ENCODE data around the gene TANC1.

DNA sequence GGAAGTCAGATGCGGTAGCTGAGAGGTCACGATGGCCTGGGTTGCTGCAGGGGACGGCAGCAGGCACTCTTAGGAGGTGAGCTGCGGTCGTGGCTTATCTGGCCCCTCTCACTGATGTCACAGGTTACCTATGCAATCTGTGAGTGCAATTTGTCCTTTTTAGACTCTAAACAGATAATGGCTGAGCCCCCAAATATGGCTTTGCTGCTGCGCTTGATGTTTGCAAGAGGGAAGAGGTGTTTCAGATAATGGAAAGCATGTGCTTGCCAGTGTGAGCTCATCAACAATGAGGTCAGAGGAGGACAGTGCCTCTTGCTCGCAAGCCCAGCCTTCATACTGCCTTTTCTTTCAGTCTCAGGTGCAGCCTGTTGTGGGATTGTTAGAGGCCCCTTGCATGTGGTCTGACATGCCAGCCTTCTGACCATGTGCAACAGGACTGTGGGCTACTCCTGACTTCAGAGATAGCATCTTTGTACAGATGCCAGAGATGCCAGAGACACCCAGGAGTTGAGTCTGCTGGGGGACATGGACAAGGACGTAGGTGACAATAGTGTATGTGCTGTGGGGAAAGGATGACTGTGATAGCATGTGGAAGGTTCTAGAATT is 151.3 kb downstream of the TANC1 start:
- TF ChIP-seq CTCF (IDR thresholded peaks at IDR 0.05; ENCODE audit: borderline replicate concordance, extremely low read depth, low read length, poor library complexity, severe bottlenecking) (no peak), EZH2 (IDR thresholded peaks at IDR 0.05; ENCODE audit: borderline replicate concordance, low read depth, low read length, severe bottlenecking) (no peak)

All from DND-41 (cell line).